Fibroblast of the conjunctiva (primary cell): Measurements from ENCODE around the gene CCDC174.
"Not testable (repeated sequence)": the region's sequence is repeated elsewhere in the genome, so short reads cannot be mapped to it uniquely, and the experiment has no call there.

ENCODE experiments used
- DNase-seq: peaks from one replicate; pipeline ENCODE4 v3.0.0-alpha.2; 2010; ENCODE audit warnings: low read depth

Gene CCDC174

DNA sequence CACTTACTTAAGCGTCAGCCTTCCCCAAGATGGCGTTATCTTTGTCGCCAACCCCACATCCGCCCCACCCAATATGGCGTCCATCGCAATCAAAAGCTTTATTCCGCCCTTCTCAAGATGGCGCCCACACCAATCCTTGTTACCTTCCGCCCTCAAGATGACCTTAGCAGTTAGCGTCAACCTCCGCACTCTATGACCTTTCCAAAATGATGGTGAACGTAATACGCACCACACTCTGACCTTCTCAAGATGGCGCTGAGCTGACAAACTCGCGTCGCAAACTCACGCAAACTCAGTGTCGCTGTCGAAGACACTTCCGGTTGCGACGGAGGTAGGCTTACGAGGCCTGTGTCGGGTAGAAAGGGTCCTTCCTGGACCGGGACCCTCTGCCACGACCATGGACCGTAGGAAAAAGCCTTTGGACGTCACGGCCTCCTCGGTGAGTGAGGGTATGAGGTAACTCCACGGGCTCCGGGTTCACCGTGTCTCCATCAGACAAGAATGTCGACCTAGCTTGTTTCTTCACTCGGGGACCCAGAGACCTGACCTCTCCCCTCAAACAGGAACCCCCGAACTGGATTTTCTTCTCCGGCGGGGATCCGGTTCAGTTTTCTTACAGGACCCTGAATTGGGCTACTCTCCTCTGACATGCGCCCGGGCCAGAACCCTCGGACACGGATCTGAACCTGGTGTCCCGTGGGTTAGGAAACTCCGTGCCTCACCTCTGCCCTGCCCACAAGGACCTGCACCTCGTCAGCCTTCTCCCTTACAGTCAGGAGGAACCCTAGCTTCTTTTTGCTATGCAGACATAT lies at the start of gene CCDC174:
Gene CCDC174, plus strand, starts transcription at position 323 of the 812 bp plus-strand sequence. Its CDS starts 75 bp downstream, at position 398.
- DNase-seq: peak; percentile 99

DNA sequence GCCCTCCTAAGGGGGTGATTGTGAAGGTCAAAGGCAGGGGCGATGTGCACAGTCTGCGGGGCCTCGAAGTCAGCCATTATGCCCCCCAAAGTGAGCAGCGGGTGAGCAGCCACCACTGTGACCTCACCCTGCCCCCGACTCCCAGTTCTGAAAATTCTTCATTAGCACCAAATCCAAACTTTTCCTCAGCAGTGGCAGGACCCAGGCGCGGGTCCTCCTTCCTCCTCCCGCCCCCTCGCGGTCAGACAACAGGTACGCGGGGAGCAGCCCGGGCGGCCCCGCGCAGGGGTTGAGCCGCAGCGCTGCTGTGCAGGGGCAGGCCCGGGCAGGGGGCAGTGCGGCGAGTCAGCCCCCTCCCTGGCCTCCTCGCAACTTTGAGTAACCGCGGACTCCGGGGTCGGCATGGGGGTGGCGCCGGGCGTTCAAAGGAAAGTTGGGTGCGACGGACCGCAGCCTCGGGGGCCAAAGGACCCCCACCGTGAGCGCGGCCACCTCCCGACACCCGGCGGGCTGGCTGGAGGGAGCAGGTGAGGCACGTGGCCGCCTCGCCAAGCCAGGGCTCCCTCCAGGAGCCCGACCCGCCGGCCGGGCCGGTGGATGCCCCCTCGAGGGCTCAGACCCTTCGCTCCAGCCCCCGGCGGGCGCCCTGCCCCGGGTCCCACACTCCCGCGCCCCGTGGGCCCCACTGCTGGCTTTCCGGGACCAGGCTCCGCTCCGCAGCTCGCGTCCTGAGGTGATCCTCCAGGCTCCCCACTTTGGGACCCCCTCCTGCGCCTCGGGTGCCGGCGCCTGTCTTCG lies 49.4 kb upstream of the CCDC174 start:
- no peak for DNase-seq

DNA sequence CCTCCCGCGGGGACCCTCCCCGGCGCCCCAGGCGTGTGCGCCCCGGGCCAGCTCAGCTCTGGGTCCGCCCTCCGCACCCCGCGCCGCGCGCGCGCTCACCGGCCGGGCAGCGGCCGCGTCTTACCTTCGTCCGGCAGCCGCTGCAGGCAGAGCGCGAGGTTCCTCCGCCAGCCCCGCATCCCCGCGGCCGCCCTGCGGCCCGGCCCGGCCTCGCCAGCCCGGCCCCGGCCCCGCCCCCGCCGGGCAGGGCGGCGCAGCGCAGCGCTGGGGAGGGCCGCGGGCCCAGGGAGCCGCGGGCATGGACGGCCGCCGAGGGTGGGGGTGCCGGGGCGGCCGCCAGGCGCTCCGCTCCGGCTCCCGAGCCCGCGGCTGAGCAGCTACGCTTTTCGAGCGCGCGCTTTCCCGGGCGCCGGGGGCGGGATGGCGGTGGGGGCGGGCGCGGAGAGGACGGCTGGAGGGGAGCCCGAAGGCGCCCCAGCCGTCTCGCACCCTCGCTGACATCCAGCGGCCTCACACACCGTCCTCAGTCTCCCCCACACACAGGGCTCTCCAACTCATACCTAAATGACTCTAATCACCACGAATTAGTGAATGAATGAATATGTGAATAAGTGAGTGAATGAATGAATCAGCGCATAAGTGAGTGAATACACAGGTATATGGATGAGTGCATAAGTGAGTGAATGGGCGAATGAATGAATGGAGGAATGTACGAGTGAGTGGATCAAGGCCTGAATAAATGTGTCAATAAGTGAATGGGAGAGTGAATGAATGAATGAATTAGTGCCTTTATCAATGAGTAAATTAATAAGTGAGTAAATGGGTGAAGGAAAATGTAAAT lies 48.5 kb upstream of the CCDC174 start:
- DNase-seq: no peak

DNA sequence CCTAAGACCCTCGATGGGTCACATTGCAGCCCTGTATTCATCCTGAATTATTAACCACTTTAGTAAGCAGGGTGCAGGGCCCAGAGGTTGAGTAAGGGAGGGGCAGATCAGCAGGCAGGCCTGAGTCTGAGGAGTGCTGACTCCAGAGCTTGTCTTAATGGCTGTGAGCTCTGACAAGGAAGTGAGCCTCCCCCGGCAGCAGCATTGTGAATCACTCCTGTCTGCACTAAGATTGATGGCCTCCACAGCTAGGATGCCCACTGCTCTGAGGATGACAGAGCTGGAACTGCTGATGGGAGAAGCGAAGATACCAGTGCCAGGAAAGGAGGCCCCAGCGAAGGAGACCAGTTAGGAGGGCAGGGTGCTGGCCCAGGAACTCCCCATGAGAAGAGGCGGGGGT lies 46.5 kb upstream of the CCDC174 start:
- no peak for DNase-seq

DNA sequence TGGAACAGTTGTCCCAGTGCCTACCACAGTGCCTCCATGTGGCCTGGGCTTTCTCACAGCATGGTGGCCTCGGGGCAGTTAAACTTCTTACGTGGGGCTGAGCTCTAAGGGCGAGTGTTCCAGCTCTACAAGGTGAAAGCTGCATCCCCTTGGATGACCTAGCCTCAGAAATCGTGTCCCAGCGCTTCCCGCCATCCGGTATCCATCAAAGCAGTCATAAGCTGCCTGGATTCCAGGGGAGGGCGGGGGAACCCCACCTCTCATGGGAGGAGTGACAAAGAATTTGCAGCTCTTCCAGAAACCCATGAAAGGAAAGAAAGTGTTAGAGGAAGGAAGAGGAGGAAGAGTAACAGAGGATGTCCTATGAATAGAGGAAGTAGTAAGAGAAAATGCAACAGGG lies 45.8 kb upstream of the CCDC174 start:
- no peak for DNase-seq

DNA sequence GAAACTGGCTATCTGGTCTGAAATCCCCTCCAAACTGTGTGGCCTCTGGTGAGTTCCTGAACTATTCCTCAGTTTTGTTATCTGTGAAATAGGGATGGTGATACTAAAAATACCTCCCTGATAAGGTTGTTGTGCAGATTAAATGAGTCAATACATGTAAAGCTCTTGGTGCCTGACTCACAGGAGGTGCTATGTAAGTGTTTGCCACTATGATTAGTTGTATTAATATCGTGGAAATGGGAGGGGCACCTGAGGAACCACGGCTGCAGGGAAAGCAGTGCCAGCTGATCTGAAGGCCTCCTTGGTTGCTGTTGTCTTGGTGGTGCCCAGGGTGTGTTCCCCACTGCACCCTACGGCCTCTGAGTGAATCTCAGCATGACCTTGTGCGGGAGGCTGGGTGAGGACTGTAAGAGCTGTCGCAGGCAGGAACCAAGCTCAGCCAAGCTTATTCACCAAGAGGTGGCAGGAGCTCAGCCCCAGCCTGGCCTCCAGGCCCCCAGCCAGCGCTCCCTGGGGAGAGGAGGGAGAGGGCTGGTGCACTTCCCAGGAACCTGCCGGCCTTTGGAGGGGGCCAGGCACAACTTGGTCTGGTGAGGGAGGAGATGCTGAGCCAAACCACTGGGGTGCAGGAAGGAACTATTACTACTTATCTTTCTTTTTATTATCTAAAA lies 44.8 kb upstream of the CCDC174 start:
- no peak for DNase-seq

DNA sequence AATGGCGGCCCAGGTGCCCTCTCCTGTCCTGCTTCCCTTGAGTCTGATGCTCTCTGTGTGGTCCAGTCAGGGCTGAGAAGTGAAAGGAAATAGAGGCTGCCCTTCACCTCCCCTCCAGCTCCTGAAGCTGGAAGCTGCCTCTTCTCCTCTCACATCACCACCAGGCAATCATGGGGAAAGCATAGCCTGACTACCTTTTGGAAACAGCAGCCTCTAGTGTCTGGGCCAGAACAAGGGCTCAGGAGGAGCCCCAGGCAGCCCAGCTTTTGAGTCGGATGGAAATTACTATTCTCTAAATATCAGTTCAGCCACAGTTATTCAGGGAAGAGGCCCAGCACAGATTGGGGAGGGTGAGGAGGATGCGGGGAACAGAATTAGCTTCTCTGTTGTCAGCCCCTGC lies 43.3 kb upstream of the CCDC174 start:
- DNase-seq: no peak

DNA sequence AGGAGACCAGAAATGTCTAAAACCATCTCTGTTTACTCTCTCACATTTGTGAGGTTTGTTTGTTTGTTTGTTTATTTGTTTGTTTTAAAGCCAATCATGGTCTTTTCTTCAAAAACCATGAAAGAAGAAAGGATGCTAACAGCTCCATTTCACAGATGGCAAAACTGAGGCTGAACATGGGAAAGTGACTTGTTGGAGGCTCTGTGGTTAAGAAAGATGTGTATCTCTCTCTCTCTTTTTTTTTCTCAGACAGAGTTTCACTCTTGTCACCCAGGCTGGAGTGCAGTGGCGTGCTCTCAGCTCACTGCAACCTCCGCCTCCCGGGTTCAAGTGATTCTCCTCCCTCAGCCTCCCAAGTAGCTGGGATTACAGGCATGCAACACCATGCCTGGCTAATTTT lies 42.5 kb upstream of the CCDC174 start:
- not testable (repeated sequence) for DNase-seq

DNA sequence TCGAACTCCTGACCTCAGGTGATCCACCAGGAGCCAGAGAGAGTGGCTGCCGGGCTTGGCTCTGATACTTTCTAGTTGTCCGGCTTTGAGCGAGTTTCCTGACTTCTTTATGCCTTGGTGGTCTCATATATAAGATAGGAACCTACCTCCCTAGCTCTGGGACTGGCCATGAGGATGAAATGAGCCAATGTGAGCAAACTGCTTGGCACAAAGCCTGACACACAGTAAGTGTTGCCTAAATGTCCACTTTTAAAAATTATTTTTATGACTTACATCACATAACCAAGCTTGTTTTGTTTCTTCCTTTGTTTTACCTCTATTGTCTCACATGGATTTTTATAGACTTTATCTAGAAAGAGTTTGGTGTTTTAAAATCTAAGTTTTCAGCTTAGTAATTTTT lies 42.1 kb upstream of the CCDC174 start:
- DNase-seq: no peak

DNA sequence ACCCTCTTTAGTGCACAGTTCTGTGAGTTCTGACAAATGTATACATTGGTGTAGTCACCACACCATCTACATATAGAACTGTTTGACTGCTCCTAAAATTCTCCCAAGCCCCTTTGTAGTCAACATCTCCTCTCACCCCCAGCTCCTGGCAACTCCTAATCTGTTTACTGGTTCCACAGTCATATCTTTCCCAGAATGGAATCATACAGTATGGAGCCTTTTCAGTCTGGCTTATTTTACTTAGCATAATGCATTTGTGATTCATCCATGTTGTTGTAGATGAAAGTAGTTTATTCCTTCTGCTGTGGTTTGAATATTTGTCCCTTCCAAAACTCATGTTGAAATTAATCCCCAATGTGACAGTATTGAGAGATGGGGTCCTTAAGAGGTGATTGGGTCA lies 41.6 kb upstream of the CCDC174 start:
- DNase-seq: no peak

DNA sequence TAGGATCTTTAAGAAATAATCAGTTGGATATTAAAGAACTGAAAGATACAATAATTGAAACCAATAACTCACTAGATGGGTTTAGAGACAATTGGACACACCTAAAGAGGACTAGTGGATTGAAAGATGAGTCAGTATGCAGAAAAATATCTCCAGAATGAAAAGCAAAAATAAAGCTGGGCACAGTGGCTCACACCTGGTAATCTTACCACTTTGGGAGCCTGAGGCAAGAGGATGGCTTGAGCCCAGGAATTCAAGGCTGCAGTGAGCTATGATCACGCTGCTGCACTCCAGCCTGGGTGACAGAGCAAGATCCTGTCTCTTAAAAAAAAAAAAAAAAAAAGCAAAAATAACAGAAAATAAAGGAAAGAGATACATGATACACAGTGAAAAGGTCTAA lies 37.4 kb upstream of the CCDC174 start:
- no peak for DNase-seq

DNA sequence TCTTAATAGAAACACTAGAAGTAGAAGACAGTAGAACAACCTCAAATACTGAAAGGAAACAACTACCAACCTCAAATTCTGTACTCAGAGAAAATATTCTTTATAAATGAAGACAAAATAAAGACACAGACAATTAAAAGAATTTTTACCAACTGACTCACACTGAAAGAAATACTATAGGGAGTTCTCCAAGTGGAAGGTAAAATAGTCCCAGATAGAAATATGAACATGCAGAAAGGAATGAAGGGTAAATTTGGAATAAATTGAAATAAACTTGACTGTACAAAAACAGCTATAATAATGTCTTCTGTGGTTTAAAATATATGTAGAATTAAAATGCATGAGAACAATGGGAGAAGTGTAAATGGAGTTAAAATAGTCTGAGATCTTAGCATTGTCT lies 36.7 kb upstream of the CCDC174 start:
- no peak for DNase-seq

DNA sequence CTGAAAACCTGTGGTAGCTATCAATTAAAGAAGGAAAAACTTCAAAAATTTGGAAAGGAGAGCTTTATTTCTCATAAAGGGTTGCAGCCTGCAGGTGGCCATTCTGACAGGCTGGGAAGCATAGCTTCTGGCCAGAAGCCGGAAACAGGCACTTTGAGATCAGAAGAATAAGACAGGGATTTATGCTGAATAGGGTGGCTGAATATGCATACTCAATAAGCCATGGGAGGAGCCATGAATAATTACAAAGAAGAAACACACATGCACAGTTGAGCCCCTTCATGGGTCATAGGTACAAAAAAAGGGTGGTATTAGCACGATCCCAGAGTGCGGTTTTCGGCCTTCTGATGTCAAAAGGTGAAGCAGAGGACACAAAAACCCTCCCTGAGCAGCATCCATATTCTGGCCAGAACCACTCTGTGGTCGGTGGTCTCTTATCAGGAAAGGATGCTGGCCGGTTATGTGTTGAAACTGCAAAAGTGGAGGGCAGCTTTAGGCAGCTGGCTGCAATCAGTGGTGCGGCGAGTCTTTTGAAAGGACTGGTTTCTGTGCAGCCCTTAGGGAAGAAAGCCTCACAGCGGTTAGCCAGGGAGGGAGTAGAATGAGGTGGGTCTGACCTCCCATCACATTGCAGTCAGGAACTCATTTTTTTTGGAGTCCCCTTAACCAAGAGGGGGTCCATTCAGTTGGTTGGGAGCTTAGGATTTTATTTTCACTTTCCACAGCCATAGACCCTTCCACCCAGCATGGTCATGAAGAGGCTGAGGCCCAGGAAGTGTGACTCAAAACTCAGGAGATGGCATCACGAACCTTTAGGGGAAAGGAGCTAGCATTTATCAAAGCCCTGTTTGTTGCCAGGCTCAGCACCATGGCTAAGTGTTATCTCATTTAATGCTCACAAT lies 34.7 kb upstream of the CCDC174 start:
- DNase-seq: no peak

DNA sequence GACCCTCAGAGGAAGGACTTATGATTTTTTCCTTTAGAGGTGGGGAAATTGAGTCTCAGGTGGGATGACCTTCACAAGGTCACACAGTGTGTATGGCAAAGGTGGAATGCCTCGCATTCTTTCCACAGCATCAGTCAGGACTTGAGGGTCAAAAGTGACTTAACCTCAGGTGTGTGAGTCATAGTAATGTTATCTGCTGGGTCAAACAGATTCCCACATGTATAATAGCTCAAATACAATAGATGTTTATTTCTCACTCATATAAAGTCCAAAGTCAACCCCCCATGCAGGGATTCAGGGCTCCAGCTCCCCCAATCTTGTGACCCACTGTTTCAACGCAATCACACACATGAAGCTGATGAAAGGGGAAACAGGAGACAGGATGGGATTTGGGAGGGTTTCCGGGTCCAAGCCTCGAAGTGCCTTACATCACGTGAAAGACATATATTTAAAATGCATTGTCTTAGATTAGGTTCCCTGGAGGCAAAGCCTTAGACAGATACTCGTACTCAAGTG lies 34.0 kb upstream of the CCDC174 start:
- DNase-seq: no peak

DNA sequence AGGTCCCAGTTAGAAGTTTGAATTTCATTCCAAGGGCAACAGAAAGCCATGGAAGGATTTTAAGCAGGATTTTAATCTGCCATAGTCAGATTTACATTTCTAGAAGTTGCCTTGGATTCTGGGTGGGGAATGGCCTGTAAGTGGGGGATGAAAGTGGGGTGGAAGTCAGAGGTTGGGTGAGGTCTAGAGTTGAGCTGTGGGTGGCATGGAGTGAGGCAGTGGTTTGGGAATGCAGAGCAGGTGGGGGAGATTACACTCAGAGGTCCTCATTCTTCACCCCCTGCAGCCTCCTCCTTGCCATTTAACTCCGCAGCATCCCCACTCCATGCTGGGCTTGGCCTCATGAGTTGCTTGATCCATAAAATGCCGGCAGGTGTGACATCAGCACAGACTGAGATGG lies 32.0 kb upstream of the CCDC174 start:
- DNase-seq: no peak

DNA sequence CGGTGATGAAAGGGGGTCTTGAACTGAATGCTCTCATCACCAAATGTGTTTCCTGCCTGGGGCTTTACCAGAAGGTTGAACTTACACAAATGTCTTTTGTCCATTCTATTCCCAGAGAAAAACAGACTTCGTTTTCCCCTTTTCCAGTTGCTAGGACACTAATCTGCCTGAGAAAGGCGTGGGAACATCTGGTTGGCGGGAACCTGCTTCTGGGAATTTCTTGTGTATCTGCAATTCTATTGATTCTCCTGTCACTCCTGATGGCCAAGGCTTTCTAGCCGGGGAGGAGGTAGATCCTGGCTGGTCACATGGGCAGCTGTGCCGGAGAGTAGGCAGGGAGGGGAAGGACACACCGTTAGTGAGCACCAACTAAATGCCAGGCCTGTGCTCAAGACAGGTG lies 31.1 kb upstream of the CCDC174 start:
- DNase-seq: no peak

DNA sequence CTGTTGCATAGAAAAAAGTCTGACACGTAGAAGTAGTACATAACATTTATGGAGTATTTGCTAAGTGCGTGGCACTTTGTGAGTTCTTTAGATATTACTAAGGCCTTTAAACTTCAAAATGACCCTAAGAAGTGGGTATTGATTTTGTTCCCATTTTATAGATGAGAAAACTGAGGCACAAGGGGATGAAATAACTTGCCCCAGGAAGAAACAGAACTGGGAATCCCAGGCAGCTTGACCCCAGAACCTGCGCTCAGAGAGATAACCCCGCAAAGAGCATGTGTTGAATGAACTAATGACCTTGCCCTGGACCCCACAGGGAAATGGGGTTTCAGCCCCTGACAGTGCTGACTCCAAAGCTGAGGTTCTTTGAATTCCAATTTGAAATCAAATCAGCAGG lies 30.5 kb upstream of the CCDC174 start:
- DNase-seq: no peak

DNA sequence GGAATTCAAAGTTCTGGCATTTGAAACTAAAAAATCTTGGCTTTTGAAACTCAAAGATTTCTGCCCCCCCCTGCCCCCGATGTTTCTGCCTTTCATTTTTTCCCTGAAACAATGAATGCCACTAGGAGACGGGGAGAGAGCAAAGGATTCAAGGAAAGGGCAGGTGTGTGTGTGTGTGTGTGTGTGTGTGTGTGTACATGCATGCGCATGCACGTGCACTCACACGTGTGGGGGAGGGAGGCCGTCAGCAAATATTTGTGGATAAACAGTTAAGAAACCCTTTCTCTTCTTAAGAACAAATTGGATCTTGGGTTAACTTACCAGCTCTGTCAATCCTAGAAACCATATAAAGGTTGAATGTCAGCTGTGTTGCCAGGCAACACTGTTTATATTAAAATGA lies 29.2 kb upstream of the CCDC174 start:
- no peak for DNase-seq

DNA sequence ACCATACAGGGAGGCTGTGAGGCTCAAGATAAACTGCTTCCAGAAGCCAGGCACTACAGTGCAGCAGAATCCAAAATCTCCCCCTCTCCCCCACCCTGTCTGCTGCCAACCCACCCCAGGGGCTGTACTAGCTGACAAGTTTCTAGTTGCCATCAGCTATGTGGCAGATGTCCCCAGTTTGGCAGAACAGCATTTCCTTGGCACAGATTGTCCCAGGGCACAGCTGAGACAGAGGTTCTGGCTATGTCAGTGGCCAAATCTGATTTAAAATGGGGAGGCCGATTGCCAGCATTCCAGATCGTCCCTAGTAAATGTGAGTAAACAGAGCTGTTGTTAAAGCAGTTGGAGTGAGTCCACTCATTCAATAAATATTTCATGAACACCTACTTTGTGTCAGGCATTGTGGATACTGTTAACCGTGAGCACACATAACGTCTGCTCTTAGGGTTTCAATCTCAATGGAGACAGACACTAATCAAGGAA lies 28.0 kb upstream of the CCDC174 start:
- DNase-seq: no peak

DNA sequence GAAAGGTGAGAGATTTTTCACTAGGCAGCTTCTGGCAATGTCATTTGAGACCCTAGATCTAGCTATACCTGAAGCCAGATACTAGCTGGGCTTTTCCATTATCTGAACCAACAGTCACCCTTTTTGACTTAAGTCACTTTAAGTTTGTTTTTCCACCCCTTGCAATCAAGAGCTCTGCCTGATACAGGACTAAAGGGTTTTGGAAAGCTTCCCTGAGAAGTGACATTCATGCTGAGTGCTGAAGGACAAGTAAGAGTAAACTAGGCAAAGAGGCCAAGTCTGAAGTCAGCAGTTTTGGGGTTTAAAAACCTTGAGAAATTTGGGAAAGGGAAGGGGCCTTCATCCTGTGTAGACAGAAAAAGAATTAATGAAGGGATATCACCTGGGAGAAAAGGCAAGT lies 27.1 kb upstream of the CCDC174 start:
- no peak for DNase-seq

DNA sequence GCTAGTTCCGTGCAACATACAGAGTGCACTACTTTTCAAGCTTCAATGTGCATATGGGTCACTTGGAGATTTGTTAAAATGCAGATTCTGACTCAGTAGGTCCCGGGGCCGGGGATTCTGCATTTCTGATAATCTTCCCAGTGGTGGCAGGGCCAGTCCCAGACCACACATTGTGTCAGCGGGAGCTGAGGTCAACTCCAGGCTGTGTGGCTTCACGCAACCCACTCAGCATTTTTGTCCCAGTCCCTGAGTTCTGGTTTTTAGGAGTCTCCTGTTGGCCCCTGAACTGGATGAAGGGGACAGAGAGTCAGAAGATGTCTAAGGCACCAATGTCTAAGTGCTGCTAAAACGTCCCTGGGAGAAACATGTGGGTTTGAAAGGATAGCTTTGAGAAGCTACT lies 26.1 kb upstream of the CCDC174 start:
- no peak for DNase-seq
